ENCODE results near the gene EHBP1L1. TPM values are rescaled to one million over a fixed set of nuclear protein-coding genes. Genes with fewer than 3 reads are reported as not detected.
A peak's percentile ranks its signal among the peaks of the same experiment; 100 is the strongest.

Gene EHBP1L1
- total RNA-seq, 1 experiment from 2014 or later, result 105 TPM

GRCh38 chr11:65569973-65570918 is 5.6 kb upstream of the EHBP1L1 start, which contains the start of gene ZNRD2 (continued):
- TF ChIP-seq ZBTB33 (IDR thresholded peaks at IDR 0.05; ENCODE audit: extremely low read depth, insufficient replicate concordance, low read length), result peak; percentile 48
- no peak for TF ChIP-seq CBX3 (IDR thresholded peaks at IDR 0.05; ENCODE audit: low read depth)
- TF ChIP-seq MAX (IDR thresholded peaks at IDR 0.05), result no peak
- TF ChIP-seq REST (IDR thresholded peaks at IDR 0.05; ENCODE audit: low read depth), result no peak
